Gastrocnemius medialis (tissue), 4 donors: ENCODE results near the gene CACNA2D3.

Source experiments
- POLR2A ChIP-seq, 2 donors: fragments of 450-650 bp; IDR thresholded peaks; one replicate each; pipeline ENCODE4 v1.6.1; 2017; ENCODE audit warnings: antibody characterized with exemption in 2 of 2, mild to moderate bottlenecking in 2 of 2, moderate library complexity in 2 of 2
- TF ChIP-seq, protein P1 (sequence below), 5 experiments: fragments of 450-650 bp in 3 of 5; fragments of 200-600 bp in 2 of 5; sonication (generic) in 2 of 5; IDR thresholded peaks in 4 of 5; conservative IDR thresholded peaks in 1 of 5; 1 replicate in 4 of 5; 2 replicates in 1 of 5; pipeline ENCODE4 v1.5.1; 2016 to 2019; ENCODE audit warnings: antibody characterized with exemption in 5 of 5, mild to moderate bottlenecking in 3 of 5, moderate library complexity in 3 of 5

DNA sequence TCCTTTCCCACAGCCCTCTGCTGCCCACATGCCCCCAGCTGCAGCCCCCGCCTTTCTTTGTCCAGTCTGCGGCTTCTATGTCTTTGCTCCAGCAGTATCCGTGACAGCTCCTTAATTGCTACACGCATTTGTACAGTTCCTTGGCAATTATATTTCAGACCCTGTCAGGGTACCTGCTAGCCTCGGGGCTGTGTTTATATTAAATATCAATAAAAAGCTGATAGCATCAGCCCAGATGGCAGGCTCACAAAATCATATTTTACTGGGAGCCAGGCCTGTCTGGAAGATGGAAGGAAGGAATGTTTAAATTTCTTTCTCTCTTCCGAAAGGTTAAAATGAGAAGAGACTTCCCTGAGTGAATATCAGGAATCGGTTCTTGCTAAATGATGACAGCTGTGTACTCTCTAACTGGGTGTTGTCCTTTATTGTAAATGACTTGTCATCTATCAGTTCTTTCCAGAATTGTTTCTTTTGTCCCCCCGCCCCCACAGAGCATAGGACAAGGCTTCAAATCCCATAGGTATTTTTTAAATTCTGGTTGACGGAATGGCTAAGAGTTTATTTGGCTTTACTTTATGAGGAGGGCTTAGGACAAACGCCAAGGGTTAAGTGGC is 427.4 kb downstream of the CACNA2D3 start:
- TF ChIP-seq, protein P1, sequence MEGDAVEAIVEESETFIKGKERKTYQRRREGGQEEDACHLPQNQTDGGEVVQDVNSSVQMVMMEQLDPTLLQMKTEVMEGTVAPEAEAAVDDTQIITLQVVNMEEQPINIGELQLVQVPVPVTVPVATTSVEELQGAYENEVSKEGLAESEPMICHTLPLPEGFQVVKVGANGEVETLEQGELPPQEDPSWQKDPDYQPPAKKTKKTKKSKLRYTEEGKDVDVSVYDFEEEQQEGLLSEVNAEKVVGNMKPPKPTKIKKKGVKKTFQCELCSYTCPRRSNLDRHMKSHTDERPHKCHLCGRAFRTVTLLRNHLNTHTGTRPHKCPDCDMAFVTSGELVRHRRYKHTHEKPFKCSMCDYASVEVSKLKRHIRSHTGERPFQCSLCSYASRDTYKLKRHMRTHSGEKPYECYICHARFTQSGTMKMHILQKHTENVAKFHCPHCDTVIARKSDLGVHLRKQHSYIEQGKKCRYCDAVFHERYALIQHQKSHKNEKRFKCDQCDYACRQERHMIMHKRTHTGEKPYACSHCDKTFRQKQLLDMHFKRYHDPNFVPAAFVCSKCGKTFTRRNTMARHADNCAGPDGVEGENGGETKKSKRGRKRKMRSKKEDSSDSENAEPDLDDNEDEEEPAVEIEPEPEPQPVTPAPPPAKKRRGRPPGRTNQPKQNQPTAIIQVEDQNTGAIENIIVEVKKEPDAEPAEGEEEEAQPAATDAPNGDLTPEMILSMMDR (IDR thresholded peaks at IDR 0.05 in 4 of 5, conservative IDR thresholded peaks at IDR 0.05 in 1 of 5), result no peak
- no peak for TF ChIP-seq POLR2A (IDR thresholded peaks at IDR 0.05)
